Activated naive CD4-positive, alpha-beta T cell treated with anti-CD3 and anti-CD28 coated beads, Interleukin-2, amount 50 U/mL, for 16 hours (primary cell): Measurements from ENCODE around the gene GOLGA6B.
"Not testable (repeated sequence)": the region's sequence is repeated elsewhere in the genome, so short reads cannot be mapped to it uniquely, and the experiment has no call there.

Experiments
- DNase-seq: peaks from one replicate; pipeline ENCODE4 v3.0.0-alpha.2; 2020

The GOLGA6B gene, protein sequence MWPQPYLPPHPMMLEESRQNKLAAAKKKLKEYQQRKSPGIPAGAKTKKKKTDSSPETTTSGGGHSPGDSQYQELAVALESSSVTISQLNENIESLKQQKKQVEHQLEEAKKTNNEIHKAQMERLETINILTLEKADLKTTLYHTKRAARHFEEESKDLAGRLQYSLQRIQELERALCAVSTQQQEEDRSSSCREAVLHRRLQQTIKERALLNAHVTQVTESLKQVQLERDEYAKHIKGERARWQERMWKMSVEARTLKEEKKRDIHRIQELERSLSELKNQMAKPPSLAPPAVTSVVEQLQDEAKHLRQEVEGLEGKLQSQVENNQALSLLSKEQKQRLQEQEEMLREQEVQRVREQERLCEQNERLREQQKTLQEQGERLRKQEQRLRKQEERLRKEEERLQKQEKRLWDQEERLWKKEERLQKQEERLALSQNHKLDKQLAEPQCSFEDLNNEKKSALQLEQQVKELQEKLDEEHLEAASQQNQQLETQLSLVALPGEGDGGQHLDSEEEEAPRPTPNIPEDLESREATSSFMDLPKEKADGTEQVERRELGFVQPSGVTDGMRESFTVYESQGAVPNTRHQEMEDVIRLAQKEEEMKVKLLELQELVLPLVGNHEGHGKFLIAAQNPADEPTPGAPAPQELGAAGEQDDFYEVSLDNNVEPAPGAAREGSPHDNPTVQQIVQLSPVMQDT

GRCh38 chr15:72654397-72654796 is at the start of gene GOLGA6B:
Gene GOLGA6B (plus strand): TSS chr15:72654697. CDS start chr15:72654738, 41 bp downstream.
- DNase-seq = not testable (repeated sequence)

GRCh38 chr15:72604794-72605193 is 49.7 kb upstream of the GOLGA6B start:
- no peak for DNase-seq

- DNase-seq = not testable (repeated sequence)
Measured at GRCh38 chr15:72608084-72608483, 46.4 kb upstream of the GOLGA6B start.

- DNase-seq = no peak
Measured at GRCh38 chr15:72609862-72610261, 44.6 kb upstream of the GOLGA6B start.

GRCh38 chr15:72612324-72612723 is 42.2 kb upstream of the GOLGA6B start:
- not testable (repeated sequence) for DNase-seq

GRCh38 chr15:72614810-72615532 is 39.5 kb upstream of the GOLGA6B start:
- DNase-seq = no peak

DNA sequence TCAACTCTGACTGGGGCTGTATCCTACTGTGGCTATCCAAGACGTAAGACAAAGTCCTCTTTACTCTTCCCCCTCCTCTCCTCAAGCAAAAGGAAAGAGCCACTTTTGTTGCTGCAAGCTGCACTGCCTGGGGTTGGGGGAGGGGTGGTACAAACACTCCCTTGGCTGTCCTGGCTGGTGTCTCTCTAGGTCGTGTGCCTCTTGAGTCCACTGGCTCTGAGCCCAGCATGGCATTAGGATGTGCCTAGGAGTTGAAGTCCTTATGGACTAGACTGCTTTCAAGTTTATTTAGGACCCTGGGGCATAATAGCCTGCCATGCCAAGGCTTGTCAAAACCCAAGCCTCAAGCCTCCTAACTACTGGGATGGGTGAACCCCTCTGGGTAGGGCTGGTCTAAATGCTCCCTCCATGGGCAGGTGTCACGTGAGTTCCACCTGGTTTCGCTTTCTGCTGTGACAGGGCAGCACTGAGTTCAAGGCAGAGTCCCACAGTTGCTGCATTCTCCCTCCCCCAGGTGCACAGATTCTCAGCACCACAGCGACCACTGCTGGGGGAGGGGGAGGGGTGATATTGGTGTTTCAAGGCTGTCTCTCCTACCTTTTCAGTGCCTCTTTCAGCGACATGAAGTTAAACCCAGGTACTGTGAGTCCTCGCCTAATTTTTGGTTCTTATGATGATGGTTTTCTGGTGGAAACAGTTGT is 38.8 kb upstream of the GOLGA6B start:
- DNase-seq = not testable (repeated sequence)

DNA sequence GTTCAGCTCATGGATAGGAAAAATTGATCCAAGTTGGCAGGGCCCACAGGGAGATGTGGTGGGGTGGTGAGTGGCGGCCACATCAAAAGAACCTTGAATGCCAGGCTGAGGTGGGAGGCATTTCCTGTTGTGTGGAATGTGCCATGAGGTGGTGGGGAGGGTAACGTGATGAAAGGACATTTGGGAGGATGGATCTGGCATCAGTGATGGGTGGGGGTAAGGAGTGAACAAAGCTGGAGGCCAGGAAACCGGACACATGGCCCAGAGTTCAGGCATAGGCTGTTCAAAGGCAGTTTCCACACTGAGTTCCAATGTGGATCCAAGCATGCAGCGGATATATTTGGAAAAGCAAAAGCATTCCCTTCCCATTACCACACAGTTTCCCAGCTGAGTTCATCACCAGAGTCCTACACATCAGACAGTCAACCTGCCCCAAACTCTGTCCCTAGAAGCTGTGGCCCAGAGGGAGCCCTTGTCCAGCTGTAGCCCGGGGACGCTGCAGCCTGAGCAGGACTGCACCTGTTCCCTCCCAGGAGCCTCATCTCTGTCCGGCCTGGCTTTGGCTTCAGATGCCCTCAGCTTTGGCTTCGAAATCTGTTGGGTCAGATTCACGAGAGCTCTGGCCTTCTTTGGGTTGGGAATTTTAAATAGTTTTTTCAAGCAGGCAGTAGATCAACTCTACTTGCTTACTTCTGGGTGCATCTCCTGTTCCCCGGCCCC is 37.8 kb upstream of the GOLGA6B start:
- no peak for DNase-seq

GRCh38 chr15:72623854-72624253 is 30.6 kb upstream of the GOLGA6B start:
- DNase-seq = not testable (repeated sequence)

DNA sequence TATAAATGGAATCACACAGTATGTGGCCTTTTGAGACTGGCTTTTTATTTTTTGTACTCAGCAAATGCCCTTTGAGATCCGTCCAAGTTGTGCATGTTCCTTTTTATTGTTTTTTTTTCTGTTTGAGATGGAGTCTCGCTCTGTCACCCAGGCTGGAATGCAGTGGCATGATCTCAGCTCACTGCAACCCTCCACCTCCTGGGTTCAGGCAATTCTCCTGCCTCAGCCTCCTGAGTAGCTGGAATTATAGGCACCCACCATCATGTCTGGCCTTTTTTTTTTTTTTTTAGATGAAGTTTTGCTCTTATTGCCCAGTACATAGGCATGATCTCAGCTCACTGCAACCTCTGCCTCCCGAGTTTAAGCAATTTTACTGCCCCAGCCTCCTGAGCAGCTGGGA is 28.3 kb upstream of the GOLGA6B start:
- not testable (repeated sequence) for DNase-seq

DNA sequence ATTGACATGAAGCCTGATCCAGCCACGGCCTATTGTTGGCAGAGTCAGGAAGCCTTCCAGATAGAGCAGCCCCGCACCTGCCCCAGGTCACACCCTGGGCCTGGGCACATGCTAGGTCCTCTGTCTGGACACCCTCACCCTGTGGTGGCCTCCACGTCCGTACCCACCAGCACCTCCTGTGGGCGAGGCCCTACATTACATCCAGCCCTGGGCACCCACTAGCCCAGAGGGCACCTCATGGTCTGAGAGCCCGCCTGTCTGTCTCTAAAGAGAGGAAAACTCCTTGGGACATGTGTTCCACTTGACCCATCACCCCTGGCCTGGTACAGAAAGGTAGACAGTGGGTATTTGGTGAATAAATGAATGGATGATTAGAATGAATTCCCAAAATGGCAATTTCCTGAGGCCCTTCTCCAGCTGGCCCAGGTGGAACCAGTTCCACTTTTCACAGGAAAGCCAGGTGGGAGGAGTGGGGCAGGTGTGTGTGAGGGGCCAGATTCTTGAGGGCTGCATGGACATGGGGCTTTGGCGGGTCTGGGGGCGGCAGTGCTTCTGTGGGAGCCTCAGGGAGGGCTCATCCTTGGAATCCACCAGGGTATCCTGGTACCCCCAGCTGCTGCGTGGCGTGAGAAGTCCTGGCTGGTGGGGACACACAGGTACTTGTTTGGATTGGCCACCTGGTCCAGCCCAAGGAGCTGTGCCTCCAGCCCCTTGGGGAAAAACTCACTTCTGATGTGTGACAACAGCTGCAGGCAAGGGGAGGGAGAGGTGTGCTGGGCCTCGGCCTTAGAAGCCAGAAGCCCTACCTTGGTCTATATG is 26.0 kb upstream of the GOLGA6B start:
- not testable (repeated sequence) for DNase-seq

DNA sequence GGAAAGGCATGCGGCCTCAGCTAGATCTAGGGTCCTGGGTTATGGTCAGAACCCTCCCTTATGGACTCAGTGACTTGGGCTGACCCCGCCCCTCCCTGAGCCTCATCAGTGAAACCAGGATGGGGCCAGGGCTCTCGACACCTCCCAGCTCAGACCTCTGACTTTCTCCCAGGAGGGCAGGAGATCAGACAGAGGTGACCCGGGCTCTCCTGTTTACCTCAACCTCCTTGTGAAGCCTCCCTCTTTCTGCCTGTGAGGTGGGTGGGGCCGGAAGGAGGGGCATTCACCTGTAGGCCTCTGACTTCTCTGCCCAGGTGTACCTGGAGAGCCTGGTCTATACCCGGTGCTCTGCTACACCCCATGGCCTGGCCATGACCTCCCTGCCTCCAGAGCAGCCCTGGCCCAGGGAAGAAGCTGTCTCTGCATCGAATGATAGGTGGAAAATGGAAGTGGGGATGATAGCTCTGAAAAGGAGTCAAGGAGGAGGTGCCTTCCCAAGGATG is 25.4 kb upstream of the GOLGA6B start:
- DNase-seq = not testable (repeated sequence)

DNA sequence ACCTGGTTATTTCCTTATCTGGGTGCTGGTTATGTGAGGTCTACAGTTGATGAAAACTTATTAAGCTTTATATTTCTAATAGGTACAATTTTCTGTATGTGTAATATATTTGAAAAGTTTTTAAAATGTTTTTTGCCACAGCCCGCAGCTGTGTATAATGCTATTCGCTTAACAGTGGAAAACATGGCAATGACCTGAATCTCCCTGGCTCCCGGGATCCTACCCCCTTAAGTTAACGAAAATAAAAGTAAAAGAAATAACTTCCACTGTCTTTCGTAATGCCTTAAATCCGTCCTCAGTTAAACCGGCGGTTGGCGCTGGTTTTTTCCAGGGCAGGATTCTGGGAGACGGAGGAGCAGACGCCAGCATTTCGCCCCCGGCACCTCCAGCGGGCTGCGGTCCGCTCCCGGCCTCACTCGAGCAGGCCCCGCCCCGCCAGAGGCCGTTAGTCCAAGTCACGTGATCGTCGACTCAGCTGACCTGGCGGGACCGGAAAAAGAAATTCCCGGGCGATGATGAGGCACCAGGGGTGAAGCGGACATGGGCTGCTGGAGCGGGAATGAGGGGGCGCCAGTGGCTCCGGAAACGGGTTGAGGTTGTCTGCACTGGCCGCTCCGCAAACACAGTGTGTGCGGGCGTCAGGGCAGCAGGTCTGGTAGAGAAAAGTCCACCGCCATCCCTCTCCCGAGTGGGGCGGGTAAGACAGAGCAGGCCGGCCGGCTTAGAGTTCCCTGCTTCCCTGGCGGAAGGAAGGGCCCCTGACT is 17.8 kb upstream of the GOLGA6B start:
- peak; percentile 67 for DNase-seq

GRCh38 chr15:72639759-72640483 is 14.6 kb upstream of the GOLGA6B start:
- DNase-seq = not testable (repeated sequence)

DNA sequence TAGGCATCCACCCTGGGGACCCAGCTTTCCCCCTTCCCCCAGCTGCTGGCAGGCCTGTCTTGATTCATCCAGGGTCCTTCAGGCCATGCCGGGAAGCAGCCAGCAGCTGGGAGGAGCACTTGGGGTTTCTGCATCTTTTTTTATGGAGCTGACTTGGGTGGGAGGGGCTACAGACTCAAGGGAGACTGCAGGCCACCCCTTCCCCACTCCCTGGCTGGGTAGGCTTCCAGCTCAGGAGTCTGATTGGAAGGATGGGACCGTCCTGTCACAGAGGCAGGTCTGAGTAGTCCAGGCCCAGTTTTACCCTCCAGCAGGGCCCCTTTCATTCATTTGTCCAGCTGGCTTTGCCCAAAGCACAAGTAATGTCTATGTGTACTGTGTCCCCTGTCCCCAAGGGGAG is 12.2 kb upstream of the GOLGA6B start:
- not testable (repeated sequence) for DNase-seq

DNA sequence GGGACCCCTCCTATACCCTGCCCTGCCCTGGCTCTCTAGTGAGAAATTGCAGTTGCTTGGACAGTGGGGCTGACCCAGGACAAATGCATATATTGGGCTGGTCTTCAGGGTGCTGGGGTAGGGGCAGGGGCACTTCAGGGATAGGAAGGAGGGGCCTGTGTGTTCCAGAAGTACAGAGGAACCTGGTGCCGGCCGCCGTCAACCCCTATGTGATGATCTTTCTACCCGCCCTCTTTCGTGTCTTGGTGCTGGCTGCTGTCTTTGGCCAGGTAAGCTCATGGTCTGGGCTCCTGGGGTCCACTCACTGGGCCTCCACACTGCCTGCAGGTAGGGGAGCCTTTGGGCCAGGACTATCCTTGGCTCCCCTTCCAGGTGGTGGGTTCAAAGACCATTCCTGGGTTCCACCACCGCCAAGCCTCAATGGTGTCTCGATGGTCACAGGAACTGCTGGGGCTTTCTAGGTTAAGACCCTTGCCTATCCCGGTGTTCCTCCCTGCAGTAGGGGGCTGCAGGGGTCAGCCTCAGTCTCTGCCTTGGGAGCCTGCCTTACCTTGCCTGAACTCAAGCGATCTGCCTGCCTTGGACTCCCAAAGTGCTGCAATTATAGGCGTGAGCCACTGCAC is 5.8 kb upstream of the GOLGA6B start:
- not testable (repeated sequence) for DNase-seq

- DNase-seq = not testable (repeated sequence)
Measured at GRCh38 chr15:72656014-72656413, 1.5 kb downstream of the GOLGA6B start.

DNA sequence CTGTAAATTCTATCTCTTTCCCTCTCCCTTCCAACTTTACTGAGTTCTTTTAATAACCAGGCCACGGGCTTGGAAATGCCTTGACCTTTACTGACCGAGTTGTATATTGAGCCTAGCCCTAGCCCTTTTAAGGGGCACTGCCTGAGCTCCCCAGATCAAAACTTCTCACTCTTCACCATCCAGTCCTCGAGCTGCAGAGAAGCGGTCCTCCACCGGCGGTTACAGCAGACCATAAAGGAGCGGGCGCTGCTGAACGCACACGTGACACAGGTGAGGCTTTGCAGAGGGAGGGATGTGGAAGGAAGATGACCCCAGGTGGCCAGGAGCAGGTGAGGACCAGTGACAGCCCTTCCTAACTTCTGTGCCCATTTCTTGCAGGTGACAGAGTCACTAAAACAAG is 6.6 kb downstream of the GOLGA6B start:
- DNase-seq = not testable (repeated sequence)

GRCh38 chr15:72663931-72664330 is 9.4 kb downstream of the GOLGA6B start:
- not testable (repeated sequence) for DNase-seq
